Activated naive CD8-positive, alpha-beta T cell treated with anti-CD3 and anti-CD28 coated beads for 36 hours (primary cell): ENCODE data around the gene SMARCD2. TPM values are rescaled to one million over a fixed set of nuclear protein-coding genes. Genes with fewer than 3 reads are reported as not detected.

Experiments
- DNase-seq: peaks from one replicate; pipeline ENCODE4 v3.0.0; 2021
- H3K27ac Mint-ChIP-seq: one replicate; pipeline ENCODE4 v1.8.0; 2022; ENCODE audit warnings: mild to moderate bottlenecking, moderate library complexity, mixed read lengths
- H3K27me3 Mint-ChIP-seq: one replicate; pipeline ENCODE4 v1.8.0; 2022; ENCODE audit warnings: mild to moderate bottlenecking, mixed read lengths
- H3K36me3 Mint-ChIP-seq: one replicate; pipeline ENCODE4 v1.8.0; 2021; ENCODE audit warnings: mild to moderate bottlenecking, mixed read lengths
- H3K4me1 Mint-ChIP-seq: one replicate; pipeline ENCODE4 v1.8.0; 2021; ENCODE audit warnings: mixed read lengths
- H3K4me3 Mint-ChIP-seq: one replicate; pipeline ENCODE4 v1.8.0; 2022; ENCODE audit warnings: mild to moderate bottlenecking, moderate library complexity, mixed read lengths
- H3K9me3 Mint-ChIP-seq: one replicate; pipeline ENCODE4 v1.8.0; 2022; ENCODE audit warnings: mixed read lengths
- total RNA-seq, 2 experiments: library from RNA; stranded (reverse); gene quantifications; one replicate each; pipeline ENCODE4 v1.2.3, GENCODE V29; 2021

SMARCD2 gene
- total RNA-seq, 2 experiments from 2014 or later: 91.6 to 93.5 TPM

DNA sequence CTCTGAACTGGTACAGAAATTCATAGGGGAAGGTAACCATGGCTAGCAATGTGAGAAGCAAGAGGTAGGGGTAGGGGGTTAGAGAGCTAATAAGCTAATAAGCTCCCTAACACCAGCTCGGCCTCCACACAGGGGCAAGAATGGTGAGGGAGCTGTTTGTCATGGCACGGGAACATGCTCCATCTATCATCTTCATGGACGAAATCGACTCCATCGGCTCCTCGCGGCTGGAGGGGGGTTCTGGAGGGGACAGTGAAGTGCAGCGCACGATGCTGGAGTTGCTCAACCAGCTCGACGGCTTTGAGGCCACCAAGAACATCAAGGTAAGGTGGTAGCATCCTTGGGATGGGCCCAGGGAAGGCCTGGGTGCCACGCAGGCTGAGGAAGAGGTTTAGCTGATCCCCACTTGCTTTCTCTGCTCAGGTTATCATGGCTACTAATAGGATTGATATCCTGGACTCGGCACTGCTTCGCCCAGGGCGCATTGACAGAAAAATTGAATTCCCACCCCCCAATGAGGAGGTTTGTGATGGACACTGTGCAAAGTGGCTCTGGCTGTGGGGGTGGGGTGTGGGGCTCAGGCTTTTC is 11.5 kb downstream of the SMARCD2 start:
- H3K4me1 Mint-ChIP-seq: peaks cover 58% of the 10 kb centered on the region

DNA sequence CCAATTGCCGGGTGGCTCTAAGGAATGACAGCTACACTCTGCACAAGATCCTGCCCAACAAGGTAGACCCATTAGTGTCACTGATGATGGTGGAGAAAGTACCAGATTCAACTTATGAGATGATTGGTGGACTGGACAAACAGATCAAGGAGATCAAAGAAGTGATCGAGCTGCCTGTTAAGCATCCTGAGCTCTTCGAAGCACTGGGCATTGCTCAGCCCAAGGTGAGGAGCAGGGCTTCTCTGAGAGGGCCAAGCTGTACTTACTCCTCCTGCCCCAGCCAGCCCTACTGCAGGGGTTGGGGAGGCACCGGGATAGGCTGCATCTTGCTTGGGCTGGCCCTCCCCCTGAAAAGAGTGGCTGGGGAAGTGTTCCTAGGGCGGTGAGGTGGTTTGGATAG is 12.2 kb downstream of the SMARCD2 start:
- no peaks in the 10 kb centered on the region for H3K9me3 Mint-ChIP-seq
- no peak overlapping the region for H3K4me3 Mint-ChIP-seq
- H3K27me3 Mint-ChIP-seq: no peaks in the 10 kb centered on the region
- peak overlapping the region; percentile 84 for H3K27ac Mint-ChIP-seq
- no peak for DNase-seq
- peaks cover 63% of the 10 kb centered on the region for H3K4me1 Mint-ChIP-seq
- H3K36me3 Mint-ChIP-seq: peaks cover 57% of the 10 kb centered on the region

More for the DNA sequence above, 11.5 kb downstream of the SMARCD2 start:
- Mint-ChIP-seq H3K9me3 (no peaks in the 10 kb centered on the region), H3K4me3 (peak overlapping the region; percentile 4), H3K27me3 (no peaks in the 10 kb centered on the region), H3K27ac (peak overlapping the region; percentile 84), H3K36me3 (peaks cover 54% of the 10 kb centered on the region)
- DNase-seq: no peak

DNA sequence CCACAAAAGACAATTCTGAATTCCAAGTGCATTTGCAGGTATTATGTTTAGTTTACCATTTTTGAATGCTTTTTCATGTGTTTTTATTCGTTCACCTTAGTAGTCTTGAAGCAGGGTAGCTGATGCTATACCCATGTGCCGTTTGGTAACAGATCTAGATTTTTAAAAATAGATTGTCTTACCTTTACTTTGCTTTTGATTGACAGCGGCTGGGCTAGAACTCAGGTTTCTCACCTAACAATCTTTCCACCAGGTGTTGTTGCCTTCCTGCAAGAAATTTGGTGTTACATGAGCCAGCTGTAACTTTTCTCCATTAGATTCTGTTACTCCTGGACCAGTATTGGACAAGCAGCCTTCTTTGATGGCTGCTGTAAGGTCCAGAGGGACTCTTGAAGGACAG is 13.5 kb downstream of the SMARCD2 start:
- no peak for DNase-seq
- Mint-ChIP-seq H3K4me1 (peaks cover 65% of the 10 kb centered on the region), H3K36me3 (peaks cover 65% of the 10 kb centered on the region), H3K9me3 (no peaks in the 10 kb centered on the region), H3K27ac (peak overlapping the region; percentile 84), H3K27me3 (no peaks in the 10 kb centered on the region), H3K4me3 (peak overlapping the region; percentile 96)

DNA sequence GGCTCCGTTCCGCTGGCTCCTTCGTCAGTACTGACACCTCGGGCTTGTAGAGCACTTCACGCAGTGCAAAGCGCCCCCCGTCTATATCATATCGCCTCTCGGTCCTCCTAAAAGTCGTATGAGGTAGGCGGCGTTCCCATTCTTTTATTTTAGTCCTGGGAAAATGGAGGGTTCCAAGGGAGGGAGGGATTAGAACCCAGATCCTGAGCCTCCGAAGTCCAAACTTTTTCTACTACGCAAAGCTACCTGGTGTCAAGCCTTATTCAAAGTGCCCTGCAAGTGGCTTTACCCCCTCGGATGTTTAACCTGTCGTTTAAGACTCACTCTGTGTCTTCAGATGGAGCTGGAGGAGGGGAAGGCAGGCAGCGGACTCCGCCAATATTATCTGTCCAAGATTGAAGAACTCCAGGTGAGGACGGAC is 14.7 kb downstream of the SMARCD2 start:
- Mint-ChIP-seq H3K36me3 (peaks cover 69% of the 10 kb centered on the region), H3K4me3 (peak overlapping the region; percentile 96), H3K4me1 (peaks cover 73% of the 10 kb centered on the region), H3K9me3 (no peaks in the 10 kb centered on the region), H3K27ac (peak overlapping the region; percentile 99), H3K27me3 (no peaks in the 10 kb centered on the region)
- no peak for DNase-seq

DNA sequence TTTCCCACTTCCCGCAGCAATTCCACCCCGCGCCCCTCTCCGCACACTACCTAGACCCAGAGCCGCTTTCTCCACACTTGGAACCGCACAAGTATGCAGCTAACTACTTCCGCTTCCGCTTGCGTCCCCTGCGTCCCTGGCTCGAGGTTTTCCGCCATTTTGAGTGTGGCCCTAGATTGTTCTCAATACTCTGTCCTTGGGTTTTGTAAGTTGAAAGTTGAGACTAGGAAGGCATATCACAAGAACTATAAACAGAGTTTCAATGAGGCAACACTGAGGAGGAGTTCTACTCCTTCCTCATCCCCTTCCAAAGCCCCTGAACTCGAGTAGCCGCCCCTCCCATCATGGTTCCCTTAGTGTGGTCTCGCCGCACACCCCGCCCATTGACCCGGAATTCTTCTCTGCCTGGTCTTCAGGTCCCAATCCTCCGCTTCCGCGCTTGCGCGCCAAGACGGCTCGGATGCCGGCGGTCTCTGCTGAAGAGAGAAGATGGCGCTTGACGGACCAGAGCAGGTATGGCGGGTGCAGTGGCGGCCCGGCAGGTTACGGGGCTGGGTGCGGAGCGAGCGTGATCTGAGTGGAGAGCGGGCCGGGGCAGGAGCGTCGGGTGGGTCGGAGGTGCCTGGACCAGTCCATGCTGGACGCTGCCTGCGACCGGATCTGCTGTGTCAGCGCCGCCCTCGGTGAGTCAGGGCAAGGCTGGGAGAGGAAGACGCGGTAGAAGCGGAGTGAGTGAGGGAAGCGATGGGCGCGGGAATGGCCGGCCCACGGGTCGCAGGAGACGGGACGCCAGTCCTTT is 15.3 kb downstream of the SMARCD2 start, which contains the start of the genes FTSJ3 and PSMC5:
Gene FTSJ3 (minus strand): TSS at position 662 of the 799 bp plus-strand sequence. CDS start 761 bp downstream, outside the sequence.
Gene PSMC5 (plus strand): TSS at position 430 of the 799 bp plus-strand sequence. CDS start 60 bp downstream, at position 490.
- peaks cover 68% of the 10 kb centered on the region for H3K36me3 Mint-ChIP-seq
- H3K27ac Mint-ChIP-seq: peak within 1 kb of the TSS; percentile 99
- H3K4me3 Mint-ChIP-seq: peak within 1 kb of the TSS; percentile 96
- peaks cover 76% of the 10 kb centered on the region for H3K4me1 Mint-ChIP-seq
- peak; percentile 94 for DNase-seq
- no peaks in the 10 kb centered on the region for H3K27me3 Mint-ChIP-seq
- no peaks in the 10 kb centered on the region for H3K9me3 Mint-ChIP-seq

DNA sequence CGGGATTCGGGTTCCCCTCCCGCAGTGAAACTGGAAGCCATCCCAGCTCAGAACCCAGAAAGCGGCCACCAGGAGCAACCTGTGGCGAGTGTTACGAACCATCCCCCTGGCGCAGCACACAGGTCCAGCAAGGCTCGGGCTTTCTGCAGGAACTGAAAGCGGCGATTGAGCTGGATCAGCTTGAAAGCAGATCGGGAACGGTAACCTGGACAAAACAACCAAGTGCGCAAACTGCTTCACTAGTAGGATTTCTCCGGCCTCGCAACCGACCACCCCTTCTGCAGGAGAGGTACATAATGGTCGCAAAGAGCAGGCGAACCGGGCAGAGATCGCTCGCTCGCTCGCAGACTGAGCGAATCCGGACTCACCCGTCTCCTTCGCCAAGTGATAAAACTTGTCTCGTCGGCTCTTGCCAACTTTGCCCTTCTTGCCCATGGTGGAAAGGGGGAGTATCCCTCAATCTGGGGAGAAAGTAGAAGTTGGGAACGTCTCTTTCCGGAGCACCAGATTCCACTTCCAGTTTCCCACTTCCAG is 15.9 kb downstream of the SMARCD2 start:
- no peaks in the 10 kb centered on the region for H3K9me3 Mint-ChIP-seq
- no peak for DNase-seq

DNA sequence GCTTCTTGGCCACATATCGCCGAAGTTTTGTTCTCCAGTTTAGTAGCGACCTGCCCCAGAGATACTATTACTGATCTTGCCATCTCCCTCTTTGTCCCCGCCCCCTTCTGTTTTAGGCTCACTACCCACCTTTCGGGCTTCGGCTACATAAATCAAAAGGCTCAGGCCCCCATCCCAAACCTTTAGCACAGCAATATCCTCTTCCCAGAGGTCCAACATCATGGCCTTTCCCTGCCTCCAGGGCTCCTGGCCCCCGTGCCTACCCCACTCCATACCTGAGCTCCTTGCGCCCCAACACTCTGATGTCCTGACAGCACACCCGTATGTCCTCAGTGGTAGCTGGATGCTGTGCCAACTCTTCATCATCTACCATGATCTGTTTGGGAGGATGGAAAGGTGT is 18.1 kb downstream of the SMARCD2 start:
- Mint-ChIP-seq H3K27ac (peak overlapping the region; percentile 32), H3K36me3 (peaks cover 62% of the 10 kb centered on the region), H3K27me3 (no peaks in the 10 kb centered on the region), H3K4me1 (peaks cover 54% of the 10 kb centered on the region), H3K4me3 (peak overlapping the region; percentile 33), H3K9me3 (no peaks in the 10 kb centered on the region)
- no peak for DNase-seq

More for the DNA sequence above, 15.9 kb downstream of the SMARCD2 start:
- Mint-ChIP-seq H3K4me3 (peak overlapping the region; percentile 96), H3K27ac (peak overlapping the region; percentile 99), H3K27me3 (no peaks in the 10 kb centered on the region), H3K36me3 (peaks cover 70% of the 10 kb centered on the region), H3K4me1 (peaks cover 74% of the 10 kb centered on the region)

DNA sequence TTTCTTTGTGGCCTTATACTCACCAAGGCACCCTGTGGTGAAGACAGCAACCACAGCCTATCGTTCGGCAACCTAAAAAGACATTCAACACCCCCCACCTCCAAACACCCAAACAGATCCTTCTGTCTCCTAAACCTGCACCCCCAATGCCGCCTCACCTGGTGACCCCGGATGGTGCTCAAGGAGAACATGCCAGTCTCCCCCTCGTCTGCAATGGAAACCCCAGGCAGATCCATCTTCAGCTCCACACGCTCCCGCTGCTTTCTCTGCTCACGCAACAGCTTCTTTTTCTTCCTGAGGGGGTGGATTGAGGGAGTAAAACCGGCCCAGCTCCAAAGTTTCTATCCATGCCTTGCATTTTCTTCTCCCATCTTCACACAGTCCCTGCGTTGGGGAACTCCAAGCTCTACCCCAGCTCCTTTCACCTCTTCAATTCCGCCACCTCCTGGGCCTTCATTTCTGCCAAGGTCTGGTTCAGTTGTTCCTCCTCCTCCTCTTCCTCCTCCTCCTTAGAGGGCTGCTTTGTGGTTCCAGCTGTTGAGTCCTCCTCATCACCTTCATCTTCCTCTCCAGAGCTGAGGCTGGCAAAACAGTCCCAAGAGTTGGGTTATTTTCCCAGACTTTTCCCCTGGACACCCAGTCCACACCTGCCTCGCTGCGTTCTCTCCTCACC is 18.7 kb downstream of the SMARCD2 start:
- Mint-ChIP-seq H3K27ac (peak overlapping the region; percentile 26), H3K36me3 (peaks cover 64% of the 10 kb centered on the region), H3K4me3 (no peak overlapping the region), H3K27me3 (no peaks in the 10 kb centered on the region), H3K9me3 (no peaks in the 10 kb centered on the region), H3K4me1 (peaks cover 48% of the 10 kb centered on the region)
- DNase-seq: no peak

DNA sequence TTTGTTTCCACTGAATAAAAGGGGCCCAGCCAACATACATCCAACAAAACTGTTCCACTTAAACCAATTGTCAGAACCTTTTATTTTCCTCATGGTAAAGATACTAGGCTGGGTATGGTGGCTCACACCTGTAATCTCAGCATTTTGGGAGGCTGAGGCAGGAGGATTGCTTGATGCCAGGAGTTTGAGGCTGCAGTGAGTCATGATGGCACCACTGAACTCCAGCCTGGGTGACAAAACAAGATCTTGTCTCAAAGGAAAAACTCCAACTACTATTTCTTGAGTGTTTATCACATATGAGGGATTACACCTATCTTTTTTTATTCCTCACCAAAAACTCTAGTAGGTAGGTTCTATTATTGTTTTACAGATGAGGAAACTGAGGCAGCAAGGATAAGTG is 19.9 kb downstream of the SMARCD2 start:
- H3K4me1 Mint-ChIP-seq: peaks cover 40% of the 10 kb centered on the region
- peak overlapping the region; percentile 30 for H3K27ac Mint-ChIP-seq
- peaks cover 66% of the 10 kb centered on the region for H3K36me3 Mint-ChIP-seq

DNA sequence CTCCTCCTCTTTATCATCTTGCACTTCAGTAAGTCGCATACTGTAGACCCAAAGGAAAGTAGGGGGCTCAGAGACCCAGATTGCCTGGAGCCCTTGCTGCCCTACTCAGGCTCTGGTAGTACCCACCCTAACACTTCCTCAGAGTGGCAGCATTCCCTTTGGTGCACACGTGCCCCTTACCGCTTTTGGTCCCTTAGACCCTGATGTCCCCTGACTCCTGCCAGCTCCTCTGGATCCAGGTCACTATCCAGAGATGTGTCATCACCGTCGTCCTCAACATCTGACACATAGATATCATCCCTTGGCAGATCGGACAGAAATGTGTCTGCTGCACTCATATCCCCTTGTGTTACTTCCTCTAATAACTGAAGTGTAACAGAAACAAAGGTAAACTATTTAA is 20.7 kb downstream of the SMARCD2 start:
- peaks cover 69% of the 10 kb centered on the region for H3K36me3 Mint-ChIP-seq

More for the DNA sequence above, 19.9 kb downstream of the SMARCD2 start:
- Mint-ChIP-seq H3K4me3 (no peak overlapping the region), H3K27me3 (no peaks in the 10 kb centered on the region), H3K9me3 (no peaks in the 10 kb centered on the region)
- DNase-seq: no peak

DNA sequence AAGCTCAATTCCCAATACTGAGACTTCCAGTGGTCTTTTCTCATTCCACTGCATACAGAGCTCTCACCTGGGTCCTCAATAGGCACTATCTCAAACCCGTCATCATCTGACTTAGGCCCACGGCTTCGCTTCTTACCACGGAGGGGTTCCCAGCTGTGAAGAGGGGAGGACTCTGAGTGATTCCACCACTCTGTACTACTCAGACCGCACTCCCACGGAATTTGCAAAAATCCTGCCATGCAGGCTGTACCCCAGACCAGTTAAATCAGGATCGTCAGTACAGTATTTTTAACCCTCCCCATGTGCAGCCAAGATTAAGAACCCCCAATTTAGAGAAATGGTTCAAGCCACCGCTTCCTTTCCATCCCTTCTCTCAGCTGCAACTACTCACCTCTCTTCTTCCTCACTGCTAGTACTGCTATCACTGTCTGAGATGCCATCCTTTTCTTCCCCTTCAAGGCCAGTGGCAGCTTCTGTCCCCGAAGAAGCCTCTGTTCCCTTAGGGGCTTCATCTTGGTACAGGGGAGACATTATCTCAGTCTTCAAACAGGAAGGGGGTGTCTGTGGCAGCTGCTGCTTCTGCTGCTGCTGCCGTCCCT is 21.4 kb downstream of the SMARCD2 start:
- H3K4me1 Mint-ChIP-seq: peaks cover 38% of the 10 kb centered on the region
- peaks cover 65% of the 10 kb centered on the region for H3K36me3 Mint-ChIP-seq
- no peaks in the 10 kb centered on the region for H3K9me3 Mint-ChIP-seq
- H3K4me3 Mint-ChIP-seq: no peak overlapping the region
- H3K27me3 Mint-ChIP-seq: no peaks in the 10 kb centered on the region
- H3K27ac Mint-ChIP-seq: peak overlapping the region; percentile 66
- DNase-seq: no peak

More for the DNA sequence above, 20.7 kb downstream of the SMARCD2 start:
- Mint-ChIP-seq H3K27ac (peak overlapping the region; percentile 69), H3K4me1 (peaks cover 40% of the 10 kb centered on the region), H3K4me3 (peak overlapping the region; percentile 23), H3K27me3 (no peaks in the 10 kb centered on the region), H3K9me3 (no peaks in the 10 kb centered on the region)
- DNase-seq: no peak

DNA sequence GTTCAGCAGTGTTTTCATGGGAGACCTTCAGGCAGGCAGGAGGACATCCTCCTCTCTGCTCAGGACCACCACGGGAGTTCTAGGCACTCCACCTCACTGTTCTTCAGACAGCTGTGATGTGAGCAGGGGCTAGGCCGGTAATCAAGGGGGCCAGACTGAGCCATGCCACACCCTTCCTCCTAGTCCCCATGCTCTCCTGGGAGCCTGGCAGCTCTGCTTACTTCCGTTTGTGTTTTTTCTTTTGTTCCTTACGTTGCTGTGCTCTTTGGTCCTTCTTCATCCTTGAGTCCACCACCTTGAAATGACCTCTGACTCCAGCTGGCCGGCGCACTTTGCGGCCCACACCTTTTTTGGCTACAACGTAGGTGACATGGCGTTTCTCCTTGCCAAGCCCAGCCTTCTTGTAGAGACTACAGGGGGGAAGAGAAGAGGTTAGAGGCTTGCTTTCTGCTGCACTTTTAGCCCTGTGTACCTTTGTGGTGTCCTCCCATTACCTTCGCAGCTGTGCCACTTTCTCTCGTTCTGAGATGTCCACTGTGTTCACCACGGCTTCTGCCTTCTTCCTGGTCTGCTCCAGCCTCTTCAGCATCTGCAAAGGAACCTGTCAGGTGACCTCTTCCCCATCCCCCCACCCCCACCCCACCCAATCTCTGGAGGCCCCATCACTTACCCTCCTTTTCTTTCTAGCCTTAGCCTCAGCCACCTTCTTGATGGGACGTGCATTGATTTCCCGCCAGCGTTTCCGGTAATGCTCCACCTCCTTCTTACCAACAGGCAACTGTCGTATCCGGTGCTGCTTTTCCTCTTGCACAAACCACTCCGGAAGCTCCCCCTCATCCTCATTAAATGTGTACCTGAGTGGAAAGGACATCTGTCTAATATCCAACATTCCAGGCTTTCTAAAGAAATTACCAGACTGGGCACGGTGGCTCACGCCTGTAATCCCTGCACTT is 22.6 kb downstream of the SMARCD2 start:
- Mint-ChIP-seq H3K27me3 (no peaks in the 10 kb centered on the region), H3K4me3 (no peak overlapping the region), H3K27ac (peak overlapping the region; percentile 63), H3K9me3 (no peaks in the 10 kb centered on the region), H3K4me1 (peaks cover 27% of the 10 kb centered on the region), H3K36me3 (peaks cover 56% of the 10 kb centered on the region)
- DNase-seq: no peak

DNA sequence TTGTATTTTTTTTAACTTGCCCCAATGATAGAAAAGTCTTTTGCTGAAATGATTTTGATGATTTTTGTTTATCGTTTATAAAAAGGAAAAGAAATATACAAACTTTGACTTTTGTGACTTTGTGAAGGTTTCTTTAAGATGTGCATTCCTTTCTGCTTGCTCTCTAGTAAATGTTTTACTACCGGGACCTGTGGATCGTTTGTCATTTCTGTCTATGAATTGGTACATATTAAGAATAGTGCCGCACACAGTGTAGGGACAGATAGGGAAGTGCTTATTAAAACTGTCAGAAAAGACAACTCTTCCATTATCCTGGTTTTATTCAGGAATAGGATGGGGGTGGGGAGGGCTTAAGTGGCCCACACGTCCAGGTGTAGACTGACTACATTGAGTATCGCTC is 23.4 kb downstream of the SMARCD2 start:
- H3K36me3 Mint-ChIP-seq: peaks cover 50% of the 10 kb centered on the region
- no peak for DNase-seq
- peak overlapping the region; percentile 1 for H3K27ac Mint-ChIP-seq
- H3K4me1 Mint-ChIP-seq: peaks cover 21% of the 10 kb centered on the region
- H3K27me3 Mint-ChIP-seq: no peaks in the 10 kb centered on the region
- no peak overlapping the region for H3K4me3 Mint-ChIP-seq
- no peaks in the 10 kb centered on the region for H3K9me3 Mint-ChIP-seq
